Measurements from ENCODE around the gene SOX13. TPM values are rescaled to one million over a fixed set of nuclear protein-coding genes. Genes with fewer than 3 reads are reported as not detected.

The SOX13 gene
- total and polyA plus RNA-seq, 10 of the 15 experiments (the other 5 are each of a cell fraction or from before 2014, with no cell fraction given) = 0.04 to 0.31 (median 0.11) TPM; not detected in 7

DNA sequence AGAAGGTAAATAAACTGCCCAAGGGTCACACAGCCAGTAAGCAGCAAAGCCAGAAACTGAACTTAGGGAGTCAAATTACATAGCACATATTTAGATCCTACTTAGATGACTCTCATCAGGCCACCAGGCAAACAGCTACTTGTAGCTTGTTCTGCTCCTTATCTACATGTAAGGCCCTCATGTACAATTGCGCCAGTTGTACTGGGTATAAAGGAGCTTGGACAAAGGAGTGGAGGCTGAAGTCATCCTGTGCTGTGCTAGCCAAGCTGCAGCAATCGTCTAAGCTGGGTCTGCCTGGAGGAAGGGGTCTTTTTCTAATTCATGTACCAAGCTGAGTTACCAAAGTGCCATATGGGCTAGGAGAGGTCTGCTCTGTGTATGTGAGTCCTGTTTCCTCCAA lies 66.2 kb downstream of the SOX13 start (continued):
- TF ChIP-seq TCF3 (IDR thresholded peaks at IDR 0.05; ENCODE audit: borderline replicate concordance, insufficient read depth, low read depth, low read length) (no peak), HDAC6 (IDR thresholded peaks at IDR 0.05; ENCODE audit: unreplicated experiment) (no peak), KLF5 (IDR thresholded peaks at IDR 0.05; ENCODE audit: partially characterized antibody) (no peak), HDAC2 (IDR thresholded peaks at IDR 0.05) (no peak), RAD21 (IDR thresholded peaks at IDR 0.05; ENCODE audit: insufficient read depth, low read depth, low read length) (no peak), ZBED1 (IDR thresholded peaks at IDR 0.05; ENCODE audit: borderline replicate concordance) (no peak), MEF2B (IDR thresholded peaks at IDR 0.05; ENCODE audit: partially characterized antibody, poor library complexity, severe bottlenecking) (no peak), NFYA (IDR thresholded peaks at IDR 0.05; ENCODE audit: borderline replicate concordance, low read depth, low read length) (no peak), BCL3 (IDR thresholded peaks at IDR 0.05; ENCODE audit: borderline replicate concordance, insufficient read depth, low read depth, low read length, poor library complexity, severe bottlenecking) (no peak), NFYB (IDR thresholded peaks at IDR 0.05; ENCODE audit: insufficient read depth, low read depth, low read length) (no peak), EZH2 (IDR thresholded peaks at IDR 0.05; ENCODE audit: borderline replicate concordance, control insufficient read depth, low read depth, low read length) (no peak)

- Histone ChIP-seq H3K4me1 (ENCODE audit: control insufficient read depth, insufficient read depth, low read length) (no peaks in the 10 kb centered on the region), H3K4me2 (ENCODE audit: control insufficient read depth, insufficient read depth) (no peak overlapping the region), H3K9me3 (replicated peaks; ENCODE audit: control insufficient read depth, insufficient read depth, low read length) (no peaks in the 10 kb centered on the region), H2AFZ (ENCODE audit: control insufficient read depth, low read depth, low read length) (no peak overlapping the region), H3K4me3 (no peak overlapping the region), H3K36me3 (ENCODE audit: control insufficient read depth in 2 of 2, insufficient read depth in 2 of 2, low read length in 1 of 2) (no peaks in the 10 kb centered on the region), H3K27ac (ENCODE audit: control insufficient read depth, insufficient read depth) (no peak overlapping the region), H3K9ac (ENCODE audit: control insufficient read depth, insufficient read depth, low read length) (no peak overlapping the region), H4K20me1 (ENCODE audit: control insufficient read depth, insufficient read depth) (no peaks in the 10 kb centered on the region), H3K79me2 (ENCODE audit: control insufficient read depth, insufficient read depth, low read length) (no peaks in the 10 kb centered on the region), H3K27me3 (replicated peaks in 1 of 2; ENCODE audit: control insufficient read depth in 2 of 2, insufficient read depth in 2 of 2, low read length in 1 of 2) (peaks cover 0 to 5% of the 10 kb centered on the region in 2 experiments; a peak in 2 of 4 replicates)
- BruUV-seq (replicated peaks) = no TSS peak
- intact Hi-C loops (cut with micrococcal nuclease; ENCODE audit: unreplicated experiment) (no loop called here), in situ Hi-C loops (cut with MboI) (no loop called here)
- FAIRE-seq (no peak), ATAC-seq (no peak), DNase-seq (ENCODE audit: low read depth, low spot score) (no peak)
- CTCF ChIA-PET = interaction anchor here (0.7 to 3.0 kb wide), 3 partner anchors 11 to 285 kb away, joined by 3 to 12 read pairs (median 4); no protein-coding TSS in a partner anchor
- SMC1A ChIA-PET (ENCODE audit: uncharacterized antibody, unreplicated experiment) = interaction anchor here (1.0 to 2.1 kb wide), 3 partner anchors 11 to 269 kb away, joined by 3 to 5 read pairs (median 4); no protein-coding TSS in a partner anchor
- 64% methylated on average over 6 of the region's 6 CpGs for WGBS (ENCODE audit: insufficient coverage, insufficient replicate concordance, low lambda C conversion rate, missing lambda C conversion rate)
- POLR2A ChIA-PET = no interaction called here
- TF ChIP-seq SUPT20H (IDR thresholded peaks at IDR 0.05; ENCODE audit: borderline replicate concordance, control insufficient read depth, low read depth, low read length) (no peak), RUNX3 (IDR thresholded peaks at IDR 0.05; ENCODE audit: low read length) (no peak)
- TF ChIP-seq, protein P1, sequence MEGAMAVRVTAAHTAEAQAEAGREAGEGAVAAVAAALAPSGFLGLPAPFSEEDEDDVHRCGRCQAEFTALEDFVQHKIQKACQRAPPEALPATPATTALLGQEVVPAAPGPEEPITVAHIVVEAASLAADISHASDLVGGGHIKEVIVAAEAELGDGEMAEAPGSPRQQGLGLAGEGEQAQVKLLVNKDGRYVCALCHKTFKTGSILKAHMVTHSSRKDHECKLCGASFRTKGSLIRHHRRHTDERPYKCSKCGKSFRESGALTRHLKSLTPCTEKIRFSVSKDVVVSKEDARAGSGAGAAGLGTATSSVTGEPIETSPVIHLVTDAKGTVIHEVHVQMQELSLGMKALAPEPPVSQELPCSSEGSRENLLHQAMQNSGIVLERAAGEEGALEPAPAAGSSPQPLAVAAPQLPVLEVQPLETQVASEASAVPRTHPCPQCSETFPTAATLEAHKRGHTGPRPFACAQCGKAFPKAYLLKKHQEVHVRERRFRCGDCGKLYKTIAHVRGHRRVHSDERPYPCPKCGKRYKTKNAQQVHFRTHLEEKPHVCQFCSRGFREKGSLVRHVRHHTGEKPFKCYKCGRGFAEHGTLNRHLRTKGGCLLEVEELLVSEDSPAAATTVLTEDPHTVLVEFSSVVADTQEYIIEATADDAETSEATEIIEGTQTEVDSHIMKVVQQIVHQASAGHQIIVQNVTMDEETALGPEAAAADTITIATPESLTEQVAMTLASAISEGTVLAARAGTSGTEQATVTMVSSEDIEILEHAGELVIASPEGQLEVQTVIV (IDR thresholded peaks at IDR 0.05; ENCODE audit: borderline replicate concordance, partially characterized antibody) = no peak
- RAD21 ChIA-PET (ENCODE audit: unreplicated experiment) = interaction anchor here (1.4 kb wide), 1 partner anchor 11 kb away, joined by 3 read pairs; no protein-coding TSS in a partner anchor
Measured at GRCh38 chr1:204139952-204140351, 67.0 kb downstream of the SOX13 start.
